ENCODE results near the gene ZNF484. TPM values are rescaled to one million over a fixed set of nuclear protein-coding genes. Genes with fewer than 3 reads are reported as not detected.
"Not testable (repeated sequence)": the region's sequence is repeated elsewhere in the genome, so short reads cannot be mapped to it uniquely, and the experiment has no call there.

Gene ZNF484
- total and polyA plus RNA-seq, 2 experiments from 2014 or later, result 3.1 to 6.9 TPM

DNA sequence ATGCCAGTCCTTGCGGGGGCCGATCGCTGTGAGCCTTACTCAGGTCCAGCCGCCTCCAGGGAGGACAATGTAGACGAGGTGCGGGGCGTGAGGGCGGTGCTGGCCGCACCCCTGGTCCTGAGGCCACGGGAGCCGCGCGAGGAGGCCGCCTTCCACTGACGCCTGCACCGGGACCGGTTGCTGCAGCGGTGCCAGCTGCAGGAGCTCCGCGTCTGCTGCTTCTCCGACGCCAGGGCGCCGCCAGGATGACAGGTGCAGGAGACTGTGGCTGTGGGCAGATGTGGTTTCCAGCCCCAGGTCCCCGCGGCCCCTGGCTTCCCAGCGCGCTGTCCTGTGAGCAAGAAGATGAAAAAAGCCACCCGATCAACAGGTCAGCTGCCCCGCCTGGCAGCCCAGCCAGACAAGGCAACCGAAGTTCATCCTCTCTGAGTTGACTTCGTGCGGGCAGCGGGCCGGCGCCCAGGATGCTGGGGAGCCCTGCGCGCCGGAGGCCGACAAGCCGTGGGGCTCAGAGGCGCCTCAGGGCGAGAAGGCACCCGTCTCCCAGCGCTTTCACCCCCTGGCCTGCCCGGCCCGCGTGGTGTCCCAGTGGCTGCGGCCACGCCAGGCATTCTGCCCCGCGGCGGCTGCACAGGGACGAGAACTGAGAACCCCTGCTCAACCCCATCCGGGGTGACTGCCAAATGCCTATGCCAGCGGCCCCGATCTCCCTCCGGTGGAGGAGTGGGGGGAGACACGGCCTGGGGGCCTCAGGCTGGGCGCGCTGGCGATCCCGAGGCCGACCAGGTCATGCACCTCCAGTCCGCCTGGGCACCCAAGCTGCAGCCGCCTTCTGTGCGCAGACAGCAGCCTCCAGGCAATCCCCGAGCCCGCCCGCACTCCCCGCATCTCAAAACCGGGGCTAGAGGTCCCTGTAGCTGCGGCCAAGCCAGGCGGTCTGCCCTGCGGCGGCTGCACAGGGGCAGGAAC lies 69.8 kb downstream of the ZNF484 start:
- no peak overlapping the region for H3K9ac ChIP-seq
- peak; percentile 16 for DNase-seq
- H3K4me2 ChIP-seq (ENCODE audit: unreplicated experiment), result no peak overlapping the region
- no peaks in the 10 kb centered on the region for H4K20me1 ChIP-seq (ENCODE audit: insufficient read depth)
- TF ChIP-seq EZH2phosphoT487 (IDR thresholded peaks at IDR 0.05; ENCODE audit: insufficient read depth, low read depth), result 0 out of 2 replicates have a peak, but pooled peaks have one; percentile 10
- peak; percentile 79 for TF ChIP-seq EZH2 (IDR thresholded peaks at IDR 0.05; ENCODE audit: insufficient read depth, poor library complexity, severe bottlenecking)
- H3K9me2 ChIP-seq (ENCODE audit: insufficient read depth), result no peaks in the 10 kb centered on the region
- no peaks in the 10 kb centered on the region for H3F3A ChIP-seq (ENCODE audit: insufficient read depth)
- H3K4me3 ChIP-seq, result no peak overlapping the region
- no peak overlapping the region for H3K27ac ChIP-seq
- H3K27me3 ChIP-seq (replicated peaks; ENCODE audit: insufficient read depth), result peaks cover 87% of the 10 kb centered on the region
- no peak overlapping the region for H2AFZ ChIP-seq
- H3K9me3 ChIP-seq (ENCODE audit: low read depth), result no peaks in the 10 kb centered on the region
- H3K36me3 ChIP-seq (ENCODE audit: low read depth), result no peaks in the 10 kb centered on the region
- no peaks in the 10 kb centered on the region for H3K4me1 ChIP-seq (ENCODE audit: insufficient read depth)
- in situ Hi-C loops (cut with MboI), result no loop called here
- no peaks in the 10 kb centered on the region for H3K79me2 ChIP-seq (ENCODE audit: insufficient read depth)
- 6% methylated on average over 52 to 73 of the region's 76 CpGs for WGBS, 2 experiments (ENCODE audit: low coverage in 1 of 2, low lambda C conversion rate in 2 of 2, missing lambda C conversion rate in 2 of 2)

DNA sequence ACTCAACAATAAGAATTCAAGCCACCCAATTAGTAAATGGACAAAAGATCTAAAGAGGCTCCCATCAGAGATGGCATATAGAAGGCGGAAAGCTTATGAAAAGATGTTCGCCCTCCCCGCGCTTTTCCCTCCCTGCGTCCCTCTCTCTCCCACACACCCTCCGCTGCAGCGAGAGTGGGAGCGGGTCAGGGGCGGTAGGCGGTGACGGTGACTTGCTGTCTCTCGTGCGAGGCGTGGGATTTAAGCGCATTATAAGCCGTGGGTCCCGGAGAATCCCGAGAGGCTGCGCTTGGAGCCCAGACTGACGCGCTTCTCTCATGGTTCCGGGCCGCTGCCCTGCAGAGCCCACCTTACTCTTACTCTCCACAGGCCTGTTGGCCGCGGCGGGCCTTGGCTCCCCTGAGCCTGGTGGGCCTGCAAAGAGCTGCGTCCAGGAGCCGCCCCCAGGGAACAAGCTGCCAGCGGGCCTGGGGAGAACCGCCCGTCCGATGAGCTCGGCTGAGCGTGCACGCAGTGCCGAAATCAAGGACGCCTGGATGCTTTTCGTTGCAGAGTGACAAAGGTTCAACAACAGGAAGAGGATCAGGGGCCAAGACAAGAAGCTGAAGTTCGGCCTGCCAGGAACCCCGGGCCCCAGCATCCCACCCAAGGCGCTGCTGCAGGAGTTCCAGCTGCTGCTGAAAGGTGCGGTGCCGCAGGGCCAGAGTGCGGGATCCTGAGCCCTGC lies 70.6 kb downstream of the ZNF484 start:
- no peaks in the 10 kb centered on the region for H3K79me2 ChIP-seq (ENCODE audit: insufficient read depth)
- peak; percentile 19; the same call in 1 of the 2 replicates for TF ChIP-seq EZH2phosphoT487 (IDR thresholded peaks at IDR 0.05; ENCODE audit: insufficient read depth, low read depth)
- TF ChIP-seq EZH2 (IDR thresholded peaks at IDR 0.05; ENCODE audit: insufficient read depth, poor library complexity, severe bottlenecking), result peak; percentile 86
- H3K9me3 ChIP-seq (ENCODE audit: low read depth), result no peaks in the 10 kb centered on the region
- no peaks in the 10 kb centered on the region for H3K9me2 ChIP-seq (ENCODE audit: insufficient read depth)
- H3K4me1 ChIP-seq (ENCODE audit: insufficient read depth), result no peaks in the 10 kb centered on the region
- peaks cover 79% of the 10 kb centered on the region for H3K27me3 ChIP-seq (replicated peaks; ENCODE audit: insufficient read depth)
- DNase-seq, result no peak
- no peak overlapping the region for H3K27ac ChIP-seq
- no peak overlapping the region for H3K4me3 ChIP-seq
- H3K36me3 ChIP-seq (ENCODE audit: low read depth), result no peaks in the 10 kb centered on the region
- H4K20me1 ChIP-seq (ENCODE audit: insufficient read depth), result no peaks in the 10 kb centered on the region
- no peak overlapping the region for H3K9ac ChIP-seq
- no peak overlapping the region for H3K4me2 ChIP-seq (ENCODE audit: unreplicated experiment)
- H3F3A ChIP-seq (ENCODE audit: insufficient read depth), result no peaks in the 10 kb centered on the region
- no peak overlapping the region for H2AFZ ChIP-seq
- 9 to 12% methylated on average over 43 to 44 of the region's 44 CpGs for WGBS, 2 experiments (ENCODE audit: low coverage in 1 of 2, low lambda C conversion rate in 2 of 2, missing lambda C conversion rate in 2 of 2)
- in situ Hi-C loops (cut with MboI), result no loop called here

GRCh38 chr9:92804727-92805126 lies 73.1 kb downstream of the ZNF484 start:
- Histone ChIP-seq H3K4me1 (ENCODE audit: insufficient read depth) (no peaks in the 10 kb centered on the region), H3F3A (ENCODE audit: insufficient read depth) (no peaks in the 10 kb centered on the region), H3K9me3 (ENCODE audit: low read depth) (no peaks in the 10 kb centered on the region), H3K9me2 (ENCODE audit: insufficient read depth) (no peaks in the 10 kb centered on the region), H3K9ac (no peak overlapping the region), H3K79me2 (ENCODE audit: insufficient read depth) (no peaks in the 10 kb centered on the region), H2AFZ (no peak overlapping the region), H4K20me1 (ENCODE audit: insufficient read depth) (no peaks in the 10 kb centered on the region), H3K36me3 (ENCODE audit: low read depth) (no peaks in the 10 kb centered on the region), H3K27ac (no peak overlapping the region), H3K4me2 (ENCODE audit: unreplicated experiment) (no peak overlapping the region), H3K27me3 (replicated peaks; ENCODE audit: insufficient read depth) (peaks cover 56% of the 10 kb centered on the region), H3K4me3 (no peak overlapping the region)
- in situ Hi-C loops (cut with MboI), result no loop called here
- DNase-seq, result no peak
- 78 to 81% methylated on average over 6 of the region's 6 CpGs for WGBS, 2 experiments (ENCODE audit: low coverage in 1 of 2, low lambda C conversion rate in 2 of 2, missing lambda C conversion rate in 2 of 2)
- TF ChIP-seq EZH2 (IDR thresholded peaks at IDR 0.05; ENCODE audit: insufficient read depth, poor library complexity, severe bottlenecking), result no peak
- no peak for TF ChIP-seq EZH2phosphoT487 (IDR thresholded peaks at IDR 0.05; ENCODE audit: insufficient read depth, low read depth)

DNA sequence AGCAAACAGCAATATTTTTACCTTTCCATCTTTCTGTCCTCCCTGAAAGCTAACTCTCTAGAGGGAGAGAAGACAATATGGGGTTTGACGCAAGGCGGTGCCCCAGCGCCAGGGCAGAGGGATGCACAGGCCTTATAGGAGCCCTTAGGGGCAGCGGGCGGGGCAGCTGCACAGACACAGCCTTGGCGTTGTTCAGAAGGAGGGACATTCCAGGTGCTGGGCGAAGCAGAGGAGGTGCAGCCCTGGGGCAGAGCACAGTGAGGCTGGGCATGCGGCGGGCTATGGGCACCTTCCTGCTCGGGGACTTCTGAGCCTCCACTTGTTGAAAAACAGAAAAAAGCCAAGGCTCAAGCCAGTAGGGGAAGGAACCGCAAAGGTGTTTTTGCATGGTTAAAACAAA lies 79.5 kb downstream of the ZNF484 start:
- no peaks in the 10 kb centered on the region for H4K20me1 ChIP-seq (ENCODE audit: insufficient read depth)
- peaks cover 34% of the 10 kb centered on the region for H3K27me3 ChIP-seq (replicated peaks; ENCODE audit: insufficient read depth)
- no peaks in the 10 kb centered on the region for H3K79me2 ChIP-seq (ENCODE audit: insufficient read depth)
- no peaks in the 10 kb centered on the region for H3K9me3 ChIP-seq (ENCODE audit: low read depth)
- no peak for TF ChIP-seq EZH2phosphoT487 (IDR thresholded peaks at IDR 0.05; ENCODE audit: insufficient read depth, low read depth)
- no peak for TF ChIP-seq EZH2 (IDR thresholded peaks at IDR 0.05; ENCODE audit: insufficient read depth, poor library complexity, severe bottlenecking)
- 74 to 81% methylated on average over 11 of the region's 11 CpGs for WGBS, 2 experiments (ENCODE audit: low coverage in 1 of 2, low lambda C conversion rate in 2 of 2, missing lambda C conversion rate in 2 of 2)
- H3K9me2 ChIP-seq (ENCODE audit: insufficient read depth), result no peaks in the 10 kb centered on the region
- no peaks in the 10 kb centered on the region for H3K36me3 ChIP-seq (ENCODE audit: low read depth)
- H3K27ac ChIP-seq, result no peak overlapping the region
- DNase-seq, result no peak
- in situ Hi-C loops (cut with MboI), result no loop called here
- no peaks in the 10 kb centered on the region for H3K4me1 ChIP-seq (ENCODE audit: insufficient read depth)
- H3K4me2 ChIP-seq (ENCODE audit: unreplicated experiment), result no peak overlapping the region
- H2AFZ ChIP-seq, result no peak overlapping the region
- no peak overlapping the region for H3K4me3 ChIP-seq
- no peak overlapping the region for H3K9ac ChIP-seq
- H3F3A ChIP-seq (ENCODE audit: insufficient read depth), result no peaks in the 10 kb centered on the region

GRCh38 chr9:92796337-92796804 lies 81.5 kb downstream of the ZNF484 start:
- H4K20me1 ChIP-seq (ENCODE audit: insufficient read depth); H3K36me3 ChIP-seq (ENCODE audit: low read depth); H3K9me2 ChIP-seq (ENCODE audit: insufficient read depth); H3K4me3 ChIP-seq; H3K9ac ChIP-seq; H3K9me3 ChIP-seq (ENCODE audit: low read depth); H3K27ac ChIP-seq; H3F3A ChIP-seq (ENCODE audit: insufficient read depth); DNase-seq; H3K4me2 ChIP-seq (ENCODE audit: unreplicated experiment); H3K4me1 ChIP-seq (ENCODE audit: insufficient read depth); in situ Hi-C loops (cut with MboI); H2AFZ ChIP-seq; H3K79me2 ChIP-seq (ENCODE audit: insufficient read depth): not testable (repeated sequence)
- WGBS, 2 experiments (ENCODE audit: low coverage in 1 of 2, low lambda C conversion rate in 2 of 2, missing lambda C conversion rate in 2 of 2), result 23 to 25% methylated on average over 9 of the region's 9 CpGs
- peaks cover 38% of the 10 kb centered on the region for H3K27me3 ChIP-seq (replicated peaks; ENCODE audit: insufficient read depth)

Measured in GM23248 (cell line).